KOPT-K1 (cell line): ENCODE measurements around the gene MITF.

ENCODE experiments used
- H3K27ac ChIP-seq: fragments of 200-600 bp; sonication (generic); 2 replicates; pipeline ENCODE4 v1.5.1; 2016; ENCODE audit warnings: antibody characterized with exemption, mild to moderate bottlenecking, low read depth, low read length; ENCODE audit not compliant: poor library complexity, severe bottlenecking
- H3K36me3 ChIP-seq: fragments of 200-600 bp; sonication (generic); 2 replicates; pipeline ENCODE4 v1.5.1; 2017; ENCODE audit warnings: antibody characterized with exemption, mild to moderate bottlenecking, low read length, moderate library complexity; ENCODE audit not compliant: insufficient read depth
- H3K9me3 ChIP-seq: fragments of 200-600 bp; sonication (generic); 2 replicates; pipeline ENCODE4 v1.5.1; 2017; ENCODE audit warnings: antibody characterized with exemption, low read length, mild to moderate bottlenecking; ENCODE audit not compliant: insufficient read depth, poor library complexity, severe bottlenecking

The MITF gene

DNA sequence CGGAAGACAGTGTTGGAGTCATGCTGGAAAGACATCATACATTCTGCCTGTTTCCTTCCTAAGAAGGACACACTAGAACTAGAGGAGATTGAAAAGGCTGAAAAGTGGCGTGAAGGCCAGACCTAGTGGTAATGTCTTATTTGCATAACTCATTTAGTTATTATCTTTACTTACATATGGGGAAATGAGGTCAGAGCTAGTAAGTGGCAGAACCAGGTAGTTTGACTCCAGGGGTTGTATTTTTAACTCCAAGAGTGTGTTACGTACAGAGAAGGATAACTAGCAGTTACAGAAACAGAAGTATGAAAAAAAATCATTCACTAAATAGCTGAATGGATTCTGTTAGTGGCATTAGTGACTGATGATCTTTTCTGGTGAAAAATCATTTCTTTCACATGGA lies 108.0 kb downstream of the MITF start:
- Histone ChIP-seq H3K36me3 (no peaks in the 10 kb centered on the region), H3K27ac (no peak overlapping the region), H3K9me3 (no peaks in the 10 kb centered on the region)

DNA sequence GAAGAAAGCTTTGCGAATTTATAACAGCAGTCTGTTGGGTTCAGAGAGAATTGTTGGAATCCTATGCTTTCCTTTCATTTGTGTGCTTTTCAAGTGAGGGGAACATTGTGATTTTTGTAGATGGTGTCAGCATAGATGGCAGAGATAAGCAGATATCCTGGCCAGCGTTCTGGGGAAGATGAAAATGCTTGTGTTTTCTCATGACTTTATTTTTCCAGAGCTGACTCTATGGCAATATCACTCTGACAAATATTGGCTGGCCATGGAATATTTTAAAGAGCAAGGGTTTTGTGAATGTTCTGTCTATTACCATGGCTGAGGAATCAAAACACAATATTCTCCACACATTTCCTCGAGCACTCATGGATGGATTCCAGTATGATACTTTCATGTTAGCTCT lies 108.8 kb downstream of the MITF start:
- Histone ChIP-seq H3K27ac (no peak overlapping the region), H3K9me3 (no peaks in the 10 kb centered on the region), H3K36me3 (no peaks in the 10 kb centered on the region)

- no peaks in the 10 kb centered on the region for H3K9me3 ChIP-seq
- no peaks in the 10 kb centered on the region for H3K36me3 ChIP-seq
- no peak overlapping the region for H3K27ac ChIP-seq
These were observed 111.6 kb downstream of the MITF start for GRCh38 chr3:69850849-69851248.

DNA sequence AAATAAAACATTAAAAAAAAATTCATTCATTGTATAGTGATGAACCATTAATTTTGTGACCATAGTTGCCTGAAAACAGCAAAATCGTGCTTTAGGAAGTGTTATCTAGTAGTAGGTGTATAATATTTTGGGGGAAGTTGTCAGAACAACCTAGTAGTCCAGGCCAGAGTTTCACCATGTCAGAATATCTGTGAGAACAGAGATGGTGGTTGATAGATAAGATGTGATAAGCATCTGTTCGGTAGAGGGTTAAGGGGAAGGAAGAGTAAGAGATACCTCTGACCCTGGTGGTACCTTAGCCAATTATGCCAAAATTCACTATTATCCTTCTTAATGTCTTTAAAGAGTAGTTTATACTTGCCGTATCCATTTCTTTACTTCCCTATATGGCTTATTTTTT lies 113.8 kb downstream of the MITF start:
- Histone ChIP-seq H3K27ac (no peak overlapping the region), H3K36me3 (no peaks in the 10 kb centered on the region), H3K9me3 (no peaks in the 10 kb centered on the region)

- H3K27ac ChIP-seq = no peak overlapping the region
These were observed 116.3 kb downstream of the MITF start for GRCh38 chr3:69855436-69856162.

DNA sequence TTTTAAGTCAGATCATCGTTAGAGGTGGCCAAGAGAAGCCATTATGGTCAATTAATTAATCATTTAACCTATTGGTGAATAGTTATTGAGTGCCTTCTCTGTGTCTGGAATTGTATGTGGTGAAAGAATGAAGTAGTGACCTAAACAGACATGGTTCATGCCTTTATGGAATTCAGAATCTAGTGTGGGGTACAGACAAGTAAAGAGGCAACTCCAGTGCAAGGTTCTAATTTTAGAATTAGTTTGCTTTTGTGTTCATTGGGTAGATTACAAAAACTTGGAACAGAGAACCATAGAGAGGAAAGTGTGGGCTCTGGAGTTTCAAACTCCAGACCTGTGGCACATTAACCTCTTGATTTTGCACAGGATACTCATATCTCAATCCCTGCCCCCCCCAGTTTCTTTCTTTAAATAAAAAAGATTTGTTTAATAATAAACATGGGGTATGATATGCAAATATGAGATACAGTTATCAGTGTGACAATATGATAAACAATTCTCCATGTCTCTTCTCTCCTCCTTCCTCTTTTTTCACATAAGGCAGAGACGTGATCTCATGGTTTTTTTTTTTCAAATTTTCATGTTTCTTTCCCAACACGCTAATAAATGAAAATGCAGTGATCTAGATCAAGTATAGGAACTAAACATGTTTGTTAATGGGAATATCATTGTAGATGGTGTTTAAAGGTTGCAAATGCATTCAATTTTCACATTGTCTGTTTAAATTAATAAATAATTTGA lies 117.9 kb downstream of the MITF start:
- Histone ChIP-seq H3K9me3 (no peaks in the 10 kb centered on the region), H3K36me3 (no peaks in the 10 kb centered on the region), H3K27ac (no peak overlapping the region)

More at GRCh38 chr3:69855436-69856162, 116.3 kb downstream of the MITF start:
- H3K36me3 ChIP-seq = no peaks in the 10 kb centered on the region
- H3K9me3 ChIP-seq = no peaks in the 10 kb centered on the region

- Histone ChIP-seq H3K36me3 (no peaks in the 10 kb centered on the region), H3K27ac (no peak overlapping the region), H3K9me3 (no peaks in the 10 kb centered on the region)
These were observed 122.3 kb downstream of the MITF start for GRCh38 chr3:69861556-69861955.

DNA sequence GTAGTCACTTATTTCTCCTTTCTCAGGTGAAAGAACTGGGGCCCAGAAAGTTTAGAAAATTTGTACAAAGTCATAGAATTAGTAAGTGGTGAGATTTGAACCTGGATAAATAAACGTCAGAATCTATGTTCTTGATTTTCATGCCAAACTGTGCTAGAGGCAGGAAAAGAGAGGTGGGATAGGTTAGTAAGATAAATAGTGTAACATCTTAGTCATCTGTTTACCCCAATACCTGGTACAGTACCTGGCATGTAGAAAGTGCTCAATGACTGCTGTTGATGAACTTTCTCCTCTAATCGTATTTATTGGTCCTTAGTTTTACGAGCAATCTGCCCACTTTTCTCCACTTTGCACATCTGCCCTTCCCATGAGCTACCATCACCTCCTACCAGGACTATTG lies 124.9 kb downstream of the MITF start:
- no peaks in the 10 kb centered on the region for H3K36me3 ChIP-seq
- no peak overlapping the region for H3K27ac ChIP-seq
- H3K9me3 ChIP-seq = no peaks in the 10 kb centered on the region

DNA sequence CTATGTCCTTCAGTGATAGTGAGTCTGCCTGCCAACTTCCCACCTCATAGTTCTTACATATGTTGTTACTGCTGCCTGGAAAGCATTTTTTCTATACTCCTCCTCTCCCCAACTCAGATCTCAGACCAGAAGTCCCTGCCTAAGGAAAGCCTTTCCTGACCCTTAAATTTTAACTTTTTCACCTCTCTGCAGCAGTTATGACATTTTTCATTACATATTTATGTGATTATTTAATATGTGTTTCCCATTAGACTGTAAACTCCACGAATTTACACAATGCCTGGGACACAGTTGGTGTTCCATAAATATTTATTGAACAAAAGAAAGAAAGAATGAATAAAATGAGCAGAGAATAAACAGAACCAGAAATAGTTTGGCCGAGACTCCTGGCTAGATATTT lies 125.5 kb downstream of the MITF start:
- H3K36me3 ChIP-seq = no peaks in the 10 kb centered on the region
- H3K9me3 ChIP-seq = no peaks in the 10 kb centered on the region
- no peak overlapping the region for H3K27ac ChIP-seq

DNA sequence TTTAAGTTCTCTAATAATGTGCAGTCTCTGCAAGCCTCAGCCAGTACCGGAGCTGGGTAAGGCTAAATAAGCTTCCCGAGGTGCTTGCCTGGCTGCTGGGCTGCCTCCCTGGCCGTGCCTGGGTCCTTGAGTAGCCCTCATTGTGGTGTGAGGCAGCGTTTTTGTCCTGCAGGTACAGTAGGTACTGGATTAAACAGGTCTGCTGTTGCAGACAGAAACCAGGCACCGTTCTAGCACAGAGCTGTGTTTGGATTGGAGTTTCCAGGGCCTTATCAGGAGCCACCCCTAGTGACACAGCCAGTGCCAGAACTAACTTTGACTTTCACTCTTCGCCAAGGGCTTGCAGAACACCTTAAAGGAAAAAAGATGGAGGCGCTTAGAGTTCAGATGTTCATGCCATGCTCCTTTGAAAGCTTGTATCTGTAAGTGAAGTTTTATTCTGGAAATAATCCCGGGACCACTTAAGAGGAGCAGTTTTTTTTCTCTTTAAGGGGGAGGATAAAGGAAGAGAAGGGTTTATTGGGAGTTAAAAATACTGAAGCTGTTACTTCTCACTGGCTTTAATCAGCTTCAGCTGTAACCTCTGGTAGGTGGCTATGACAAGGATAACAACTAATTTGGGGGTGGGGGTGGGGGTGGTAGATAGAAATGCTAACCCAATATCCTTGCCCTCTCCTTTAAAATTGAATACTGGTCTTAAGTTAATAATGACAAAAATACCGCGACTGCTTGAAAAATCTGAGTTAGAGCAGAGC lies 126.8 kb downstream of the MITF start:
- Histone ChIP-seq H3K9me3 (no peaks in the 10 kb centered on the region), H3K36me3 (no peaks in the 10 kb centered on the region), H3K27ac (no peak overlapping the region)

- Histone ChIP-seq H3K27ac (no peak overlapping the region), H3K9me3 (no peaks in the 10 kb centered on the region), H3K36me3 (no peaks in the 10 kb centered on the region)
These were observed 127.9 kb downstream of the MITF start for GRCh38 chr3:69866988-69867720.

GRCh38 chr3:69867941-69868505 lies 128.8 kb downstream of the MITF start:
- H3K9me3 ChIP-seq = no peaks in the 10 kb centered on the region
- no peaks in the 10 kb centered on the region for H3K36me3 ChIP-seq
- H3K27ac ChIP-seq = no peak overlapping the region

GRCh38 chr3:69868841-69869420 lies 129.7 kb downstream of the MITF start:
- no peak overlapping the region for H3K27ac ChIP-seq
- H3K9me3 ChIP-seq = no peaks in the 10 kb centered on the region
- no peaks in the 10 kb centered on the region for H3K36me3 ChIP-seq

DNA sequence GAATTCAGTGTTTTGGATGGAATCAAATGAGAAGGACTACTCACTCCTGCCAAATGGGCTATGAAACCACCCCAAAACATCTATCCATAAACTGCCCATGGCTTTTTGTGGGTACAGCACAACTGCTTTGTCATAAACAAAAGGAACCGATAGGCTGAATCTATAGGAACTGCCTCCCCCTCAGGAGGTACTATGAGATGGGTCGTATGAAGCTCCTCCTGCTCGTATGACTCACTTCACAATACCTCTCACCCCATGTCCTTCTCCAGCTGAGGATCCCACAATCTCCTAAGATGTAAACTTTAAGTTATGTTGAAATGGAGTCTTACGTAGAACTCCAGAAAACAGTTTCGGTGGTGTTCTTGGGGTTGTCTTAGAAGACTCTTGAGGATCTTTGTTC lies 130.4 kb downstream of the MITF start:
- Histone ChIP-seq H3K36me3 (no peaks in the 10 kb centered on the region), H3K9me3 (no peaks in the 10 kb centered on the region), H3K27ac (no peak overlapping the region)
